ENCODE results near the gene EFCAB5.
"Not testable (repeated sequence)": the region's sequence is repeated elsewhere in the genome, so short reads cannot be mapped to it uniquely, and the experiment has no call there.

Gene EFCAB5

GRCh38 chr17:30021708-30022317 is 80.4 kb downstream of the EFCAB5 start:
- FAIRE-seq, result peak; percentile 88

GRCh38 chr17:30025325-30025724 is 83.9 kb downstream of the EFCAB5 start:
- not testable (repeated sequence) for FAIRE-seq

GRCh38 chr17:30027676-30028075 is 86.2 kb downstream of the EFCAB5 start:
- FAIRE-seq, result no peak

GRCh38 chr17:30031214-30031869 is 89.9 kb downstream of the EFCAB5 start:
- FAIRE-seq, result no peak

- no peak for FAIRE-seq
Observed at GRCh38 chr17:30035369-30035768, 93.9 kb downstream of the EFCAB5 start.

- not testable (repeated sequence) for FAIRE-seq
Observed at GRCh38 chr17:30040719-30041518, 99.5 kb downstream of the EFCAB5 start.

- FAIRE-seq, result no peak
Observed at GRCh38 chr17:30041551-30041950, 100.1 kb downstream of the EFCAB5 start.

- no peak for FAIRE-seq
Observed at GRCh38 chr17:30062372-30062771, 120.9 kb downstream of the EFCAB5 start.

- FAIRE-seq, result no peak
Observed at GRCh38 chr17:30064738-30065137, 123.3 kb downstream of the EFCAB5 start.

GRCh38 chr17:30068465-30068864 is 127.0 kb downstream of the EFCAB5 start:
- FAIRE-seq, result no peak

- FAIRE-seq, result no peak
Observed at GRCh38 chr17:30074254-30074653, 132.8 kb downstream of the EFCAB5 start.

GRCh38 chr17:30074730-30075129 is 133.3 kb downstream of the EFCAB5 start:
- FAIRE-seq, result no peak

- FAIRE-seq, result no peak
Observed at GRCh38 chr17:30082773-30083172, 141.3 kb downstream of the EFCAB5 start.

GRCh38 chr17:30084788-30085187 is 143.4 kb downstream of the EFCAB5 start:
- FAIRE-seq, result no peak

- no peak for FAIRE-seq
Observed at GRCh38 chr17:30086896-30087295, 145.5 kb downstream of the EFCAB5 start.

- FAIRE-seq, result not testable (repeated sequence)
Observed at GRCh38 chr17:30087431-30087830, 146.0 kb downstream of the EFCAB5 start.

GRCh38 chr17:30091121-30091670 is 149.8 kb downstream of the EFCAB5 start:
- FAIRE-seq, result no peak

GRCh38 chr17:30091771-30092170 is 150.3 kb downstream of the EFCAB5 start:
- no peak for FAIRE-seq

GRCh38 chr17:30092886-30093285 is 151.5 kb downstream of the EFCAB5 start:
- FAIRE-seq, result no peak

- no peak for FAIRE-seq
Observed at GRCh38 chr17:30093463-30094147, 152.2 kb downstream of the EFCAB5 start.

- FAIRE-seq, result no peak
Observed at GRCh38 chr17:30095507-30096244, 154.2 kb downstream of the EFCAB5 start.

Data from colon (tissue), 2 donors.